Sigmoid colon (tissue), 4 donors: ENCODE results near the gene KCNJ3.

Experiments
- EP300 ChIP-seq, 4 donors: sonication (generic); formaldehyde crosslinking; IDR thresholded peaks; one replicate each; pipeline ENCODE4 v1.6.1; 2017; ENCODE audit warnings: antibody characterized with exemption in 4 of 4
- POLR2A ChIP-seq, 2 donors: fragments of 450-650 bp; IDR thresholded peaks; one replicate each; pipeline ENCODE4 v1.6.1; 2016; ENCODE audit warnings: antibody characterized with exemption in 2 of 2, mild to moderate bottlenecking in 2 of 2, moderate library complexity in 2 of 2
- POLR2AphosphoS5 ChIP-seq, 4 donors: sonication (generic); formaldehyde crosslinking; IDR thresholded peaks; one replicate each; pipeline ENCODE4 v1.6.1; 2017; ENCODE audit warnings: antibody characterized with exemption in 4 of 4
- TF ChIP-seq, protein P1 (sequence below), 4 experiments: fragments of 450-650 bp in 3 of 4; fragments of 200-600 bp in 1 of 4; IDR thresholded peaks; one replicate each; pipeline ENCODE4 v1.5.1; 2016 to 2019; ENCODE audit warnings: antibody characterized with exemption in 4 of 4, mild to moderate bottlenecking in 3 of 4, moderate library complexity in 2 of 4

DNA sequence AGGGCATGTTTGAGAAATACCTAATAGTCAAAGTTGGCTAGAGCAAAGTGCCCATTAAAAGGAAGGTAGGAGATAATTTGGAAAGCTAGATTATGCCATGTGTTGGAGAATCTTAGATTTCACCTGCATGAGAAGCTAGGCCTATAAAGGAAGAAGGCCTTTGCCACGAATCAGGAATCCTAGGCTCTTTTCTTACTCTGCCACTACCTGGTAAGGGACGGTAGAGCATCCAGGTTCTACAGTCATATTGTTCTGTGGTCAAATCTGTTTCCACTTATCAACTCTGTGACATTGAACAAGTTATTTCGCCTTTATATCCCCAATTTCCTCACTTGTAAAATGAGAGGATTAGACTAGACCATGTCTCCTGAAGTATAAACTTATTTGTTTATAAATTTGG, 3.6 kb upstream of the KCNJ3 start:
- TF ChIP-seq, protein P1, sequence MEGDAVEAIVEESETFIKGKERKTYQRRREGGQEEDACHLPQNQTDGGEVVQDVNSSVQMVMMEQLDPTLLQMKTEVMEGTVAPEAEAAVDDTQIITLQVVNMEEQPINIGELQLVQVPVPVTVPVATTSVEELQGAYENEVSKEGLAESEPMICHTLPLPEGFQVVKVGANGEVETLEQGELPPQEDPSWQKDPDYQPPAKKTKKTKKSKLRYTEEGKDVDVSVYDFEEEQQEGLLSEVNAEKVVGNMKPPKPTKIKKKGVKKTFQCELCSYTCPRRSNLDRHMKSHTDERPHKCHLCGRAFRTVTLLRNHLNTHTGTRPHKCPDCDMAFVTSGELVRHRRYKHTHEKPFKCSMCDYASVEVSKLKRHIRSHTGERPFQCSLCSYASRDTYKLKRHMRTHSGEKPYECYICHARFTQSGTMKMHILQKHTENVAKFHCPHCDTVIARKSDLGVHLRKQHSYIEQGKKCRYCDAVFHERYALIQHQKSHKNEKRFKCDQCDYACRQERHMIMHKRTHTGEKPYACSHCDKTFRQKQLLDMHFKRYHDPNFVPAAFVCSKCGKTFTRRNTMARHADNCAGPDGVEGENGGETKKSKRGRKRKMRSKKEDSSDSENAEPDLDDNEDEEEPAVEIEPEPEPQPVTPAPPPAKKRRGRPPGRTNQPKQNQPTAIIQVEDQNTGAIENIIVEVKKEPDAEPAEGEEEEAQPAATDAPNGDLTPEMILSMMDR (IDR thresholded peaks at IDR 0.05): no peak
- TF ChIP-seq POLR2AphosphoS5 (IDR thresholded peaks at IDR 0.05) (no peak), EP300 (IDR thresholded peaks at IDR 0.05) (no peak), POLR2A (IDR thresholded peaks at IDR 0.05) (no peak)
